Gastroesophageal sphincter (tissue), 4 donors: Measurements from ENCODE around the gene NCK2. TPM values are rescaled to one million over a fixed set of nuclear protein-coding genes. Genes with fewer than 3 reads are reported as not detected.

ENCODE experiments used
- ATAC-seq: fragments of 150-250 bp; one replicate; pipeline ENCODE4 v1.9.1; 2016; ENCODE audit warnings: mild to moderate bottlenecking, moderate library complexity
- H3K27ac ChIP-seq, 4 donors: fragments of 200-600 bp; sonication (generic) in 3 of 4; 1 replicate in 3 of 4; 2 replicates in 1 of 4; pipeline ENCODE4 v1.5.1; 2016 to 2019
- H3K27me3 ChIP-seq: fragments of 200-600 bp; sonication (generic); one replicate; pipeline ENCODE4 v1.5.1; 2019
- H3K36me3 ChIP-seq, 2 donors: fragments of 200-600 bp; sonication (generic); one replicate each; pipeline ENCODE4 v1.5.1; 2019; ENCODE audit warnings: control low read depth in 1 of 2
- H3K4me1 ChIP-seq, 3 donors: fragments of 200-600 bp; sonication (generic); 1 replicate in 2 of 3; 2 replicates in 1 of 3; pipeline ENCODE4 v1.5.1; 2016 to 2019; ENCODE audit warnings: control low read depth in 2 of 3
- H3K4me3 ChIP-seq, 2 donors: fragments of 200-600 bp; sonication (generic); one replicate each; pipeline ENCODE4 v1.5.1; 2019; ENCODE audit warnings: mild to moderate bottlenecking in 1 of 2, moderate library complexity in 1 of 2
- H3K9me3 ChIP-seq, 3 donors: fragments of 200-600 bp; sonication (generic); one replicate each; pipeline ENCODE4 v1.5.1; 2017 to 2019; ENCODE audit warnings: control low read depth in 2 of 3
- EP300 ChIP-seq: sonication (generic); formaldehyde crosslinking; IDR thresholded peaks from one replicate; pipeline ENCODE4 v1.6.1; 2017; ENCODE audit warnings: antibody characterized with exemption, mild to moderate bottlenecking
- POLR2A ChIP-seq, 2 donors: fragments of 450-650 bp; IDR thresholded peaks; one replicate each; pipeline ENCODE4 v1.6.1; 2017; ENCODE audit warnings: antibody characterized with exemption in 2 of 2, mild to moderate bottlenecking in 2 of 2, moderate library complexity in 1 of 2
- POLR2AphosphoS5 ChIP-seq: sonication (generic); formaldehyde crosslinking; IDR thresholded peaks from one replicate; pipeline ENCODE4 v1.6.1; 2017; ENCODE audit warnings: antibody characterized with exemption
- WGBS, 2 donors: methylation state at CpG; one replicate each; pipeline ENCODE4 v1.1.5; 2018; ENCODE audit warnings: low coverage in 1 of 2; 5-methylcytosine and 5-hydroxymethylcytosine counted together
- total RNA-seq, 4 donors: library from RNA; depleted of rRNA; stranded (reverse); fragments of >200 nt; gene quantifications; one replicate each; pipeline ENCODE4 v1.1.0, GENCODE V29; 2016
- TF ChIP-seq, protein P1 (sequence below), 4 experiments: fragments of 200-600 bp in 2 of 4; fragments of 450-650 bp in 2 of 4; sonication (generic) in 1 of 4; IDR thresholded peaks; one replicate each; pipeline ENCODE4 v1.5.1; 2017 to 2019; ENCODE audit warnings: antibody characterized with exemption in 4 of 4, mild to moderate bottlenecking in 2 of 4, moderate library complexity in 2 of 4

The NCK2 gene
- total RNA-seq, 4 donors from 2014 or later, result 63.0 to 131 (median 89.5) TPM

DNA sequence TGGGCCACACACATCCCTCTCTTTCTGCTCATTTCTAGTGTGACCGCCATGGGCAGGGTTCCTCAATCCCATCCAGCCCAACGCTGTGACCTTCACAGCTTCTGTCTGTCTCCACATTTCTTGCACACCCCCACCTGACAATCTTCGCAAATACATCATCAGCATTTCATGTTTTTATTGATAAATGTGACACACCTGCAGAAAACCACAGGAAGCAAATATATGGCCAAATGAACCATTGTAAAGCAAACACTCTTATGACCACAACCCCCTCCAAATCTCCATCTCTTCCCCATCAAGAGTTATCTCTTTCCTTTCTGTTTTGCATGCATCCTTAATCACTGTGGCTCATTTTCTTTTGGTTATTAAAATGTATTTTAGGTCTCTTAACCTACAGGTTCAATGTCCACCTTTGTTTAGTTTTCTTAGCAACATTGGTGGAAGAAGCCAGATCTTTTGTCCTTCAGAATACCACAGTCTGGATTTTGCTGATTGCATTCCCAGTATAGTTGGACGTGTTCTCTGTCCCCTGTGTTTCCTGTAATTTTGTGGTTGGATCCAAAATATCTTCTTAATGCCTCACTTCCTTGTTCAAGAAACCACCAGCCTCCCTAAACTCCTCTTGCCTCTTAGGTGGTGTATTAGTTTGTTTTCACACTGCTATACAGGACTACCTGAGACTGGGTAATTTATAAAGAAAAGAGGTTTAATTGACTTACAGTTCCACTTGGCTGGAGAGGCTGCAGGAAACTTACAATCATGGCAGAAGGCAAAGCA lies 9.8 kb upstream of the NCK2 start:
- no peaks in the 10 kb centered on the region for H3K4me1 ChIP-seq
- H3K4me3 ChIP-seq, result no peak overlapping the region
- peaks cover 0 to 3% (median 0%) of the 10 kb centered on the region in 3 donors for H3K9me3 ChIP-seq
- TF ChIP-seq POLR2A (IDR thresholded peaks at IDR 0.05) (no peak), POLR2AphosphoS5 (no peak), EP300 (no peak)
- TF ChIP-seq, protein P1, sequence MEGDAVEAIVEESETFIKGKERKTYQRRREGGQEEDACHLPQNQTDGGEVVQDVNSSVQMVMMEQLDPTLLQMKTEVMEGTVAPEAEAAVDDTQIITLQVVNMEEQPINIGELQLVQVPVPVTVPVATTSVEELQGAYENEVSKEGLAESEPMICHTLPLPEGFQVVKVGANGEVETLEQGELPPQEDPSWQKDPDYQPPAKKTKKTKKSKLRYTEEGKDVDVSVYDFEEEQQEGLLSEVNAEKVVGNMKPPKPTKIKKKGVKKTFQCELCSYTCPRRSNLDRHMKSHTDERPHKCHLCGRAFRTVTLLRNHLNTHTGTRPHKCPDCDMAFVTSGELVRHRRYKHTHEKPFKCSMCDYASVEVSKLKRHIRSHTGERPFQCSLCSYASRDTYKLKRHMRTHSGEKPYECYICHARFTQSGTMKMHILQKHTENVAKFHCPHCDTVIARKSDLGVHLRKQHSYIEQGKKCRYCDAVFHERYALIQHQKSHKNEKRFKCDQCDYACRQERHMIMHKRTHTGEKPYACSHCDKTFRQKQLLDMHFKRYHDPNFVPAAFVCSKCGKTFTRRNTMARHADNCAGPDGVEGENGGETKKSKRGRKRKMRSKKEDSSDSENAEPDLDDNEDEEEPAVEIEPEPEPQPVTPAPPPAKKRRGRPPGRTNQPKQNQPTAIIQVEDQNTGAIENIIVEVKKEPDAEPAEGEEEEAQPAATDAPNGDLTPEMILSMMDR (IDR thresholded peaks at IDR 0.05), result no peak
- no peak overlapping the region for H3K27ac ChIP-seq
- no peak for ATAC-seq
- no peaks in the 10 kb centered on the region for H3K36me3 ChIP-seq
- H3K27me3 ChIP-seq, result no peaks in the 10 kb centered on the region
- 79 to 95% methylated on average over 4 of the region's 4 CpGs for WGBS, 2 donors

DNA sequence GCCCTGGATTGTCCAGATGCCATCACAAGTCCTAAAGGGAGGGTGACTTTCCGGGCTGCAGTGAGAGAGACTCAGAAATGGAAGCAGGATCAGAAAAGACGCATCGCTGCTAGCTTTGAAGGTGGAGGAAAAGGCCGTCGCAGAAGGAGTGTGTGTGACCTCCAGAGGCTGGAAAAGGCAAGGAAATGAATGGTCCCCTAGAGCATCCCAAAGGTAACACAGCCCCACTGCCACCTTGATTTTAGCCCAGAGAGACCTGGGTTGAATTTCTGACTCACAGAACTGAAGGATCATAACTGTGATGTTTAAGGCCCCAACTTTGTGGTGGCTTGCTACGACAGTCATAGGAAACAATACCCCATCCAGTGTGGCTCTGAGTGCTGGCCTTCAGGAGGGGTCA lies 8.6 kb upstream of the NCK2 start:
- no peak for TF ChIP-seq POLR2AphosphoS5
- 87 to 96% methylated on average over 4 to 5 of the region's 6 CpGs for WGBS, 2 donors

DNA sequence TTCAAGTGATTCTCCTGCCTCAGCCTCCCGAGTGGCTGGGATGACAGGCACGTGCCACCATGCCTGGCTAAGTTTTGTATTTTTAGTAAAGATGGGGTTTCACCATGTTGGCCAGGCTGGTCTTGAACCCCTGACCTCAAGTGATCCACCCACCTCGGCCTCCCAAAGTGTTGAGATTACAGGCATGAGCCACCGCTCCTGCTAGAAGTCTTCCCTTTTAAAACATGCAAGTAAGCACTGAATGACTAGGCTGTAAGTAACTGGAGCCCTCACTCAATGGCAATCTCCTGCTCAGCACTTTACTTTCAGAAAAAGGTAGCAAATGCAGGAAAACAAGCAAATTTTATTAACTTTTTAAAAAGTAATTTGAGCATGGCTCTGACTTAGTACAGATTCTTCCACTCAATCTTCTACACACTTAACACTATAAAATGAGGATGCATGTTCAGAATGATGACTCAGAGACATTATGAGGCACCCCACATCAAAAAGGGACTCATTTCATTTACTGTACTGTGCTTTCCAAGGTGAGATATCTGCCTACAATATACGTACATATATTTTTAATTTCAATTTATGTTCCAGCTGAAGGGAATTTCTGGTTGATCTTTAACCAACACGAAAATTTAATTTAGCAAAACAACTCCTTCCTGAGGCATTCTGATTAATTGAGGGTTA lies 6.6 kb upstream of the NCK2 start:
- H3K36me3 ChIP-seq, result no peaks in the 10 kb centered on the region
- H3K4me1 ChIP-seq, result no peaks in the 10 kb centered on the region
- TF ChIP-seq POLR2A (IDR thresholded peaks at IDR 0.05), result no peak
- TF ChIP-seq, protein P1 (IDR thresholded peaks at IDR 0.05), result no peak
- no peak for TF ChIP-seq POLR2AphosphoS5
- TF ChIP-seq EP300, result no peak
- no peaks in the 10 kb centered on the region for H3K27me3 ChIP-seq
- 74 to 81% methylated on average over 4 to 5 of the region's 6 CpGs for WGBS, 2 donors
- no peak overlapping the region for H3K4me3 ChIP-seq
- no peak overlapping the region for H3K27ac ChIP-seq
- H3K9me3 ChIP-seq, result no peaks in the 10 kb centered on the region
- ATAC-seq, result no peak

More for the DNA sequence above, 8.6 kb upstream of the NCK2 start:
- Histone ChIP-seq H3K9me3 (no peaks in the 10 kb centered on the region), H3K4me3 (no peak overlapping the region), H3K36me3 (no peaks in the 10 kb centered on the region), H3K27ac (no peak overlapping the region), H3K27me3 (no peaks in the 10 kb centered on the region), H3K4me1 (no peaks in the 10 kb centered on the region)
- no peak for ATAC-seq

DNA sequence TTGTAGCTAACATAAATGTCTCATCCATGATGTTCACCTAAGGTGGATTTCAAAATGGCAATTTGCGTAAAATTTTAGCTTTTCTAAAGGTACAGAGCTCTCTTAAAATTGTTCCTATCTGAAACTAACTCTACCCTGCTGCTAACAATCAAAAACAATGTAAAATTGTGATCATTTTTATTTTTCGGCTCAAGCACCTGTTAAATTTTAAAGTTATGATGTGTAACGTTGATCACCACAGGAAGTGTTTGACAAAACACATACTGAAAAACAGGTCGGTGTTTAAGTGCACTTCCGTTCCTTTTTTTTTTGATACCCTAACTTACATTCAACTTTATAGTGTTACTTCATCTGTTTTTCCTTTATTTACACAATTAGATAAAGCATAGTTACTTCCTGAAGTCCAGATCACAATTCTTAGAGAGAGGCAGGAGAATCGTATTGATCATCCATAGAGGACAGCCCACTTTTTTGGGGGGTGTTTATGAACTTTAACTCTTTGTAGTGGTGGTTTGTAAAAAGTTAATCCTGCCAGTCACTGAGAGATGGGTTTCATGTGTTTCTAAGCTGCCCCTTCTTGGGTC lies 6.0 kb upstream of the NCK2 start:
- Histone ChIP-seq H3K27me3 (no peaks in the 10 kb centered on the region), H3K4me3 (no peak overlapping the region), H3K9me3 (no peaks in the 10 kb centered on the region), H3K36me3 (no peaks in the 10 kb centered on the region), H3K27ac (no peak overlapping the region), H3K4me1 (peaks cover 0 to 4% (median 1%) of the 10 kb centered on the region in 3 donors)
- TF ChIP-seq, protein P1 (IDR thresholded peaks at IDR 0.05), result no peak
- TF ChIP-seq POLR2AphosphoS5 (no peak), POLR2A (IDR thresholded peaks at IDR 0.05) (no peak), EP300 (no peak)
- ATAC-seq, result no peak
- WGBS, 2 donors, result 77 to 79% methylated on average over 6 of the region's 6 CpGs

DNA sequence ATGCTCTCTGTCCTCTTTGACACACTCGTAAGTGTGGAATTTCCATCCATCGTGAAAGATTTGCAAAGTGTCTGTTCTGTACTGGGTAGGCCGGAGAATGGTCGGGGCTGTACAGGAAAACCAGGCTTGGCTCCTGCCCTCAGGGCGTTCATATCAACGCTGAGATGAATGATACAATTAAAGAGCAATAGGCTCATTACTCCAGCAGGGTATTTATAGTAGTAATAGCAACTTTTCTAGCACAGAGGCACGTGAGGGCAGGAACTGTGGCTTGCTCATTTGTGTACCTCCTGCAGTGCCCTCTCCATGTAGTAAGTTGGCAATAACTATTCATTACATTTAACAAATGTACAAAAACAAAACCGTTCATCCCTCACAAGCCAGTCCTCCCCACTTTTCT lies 5.3 kb upstream of the NCK2 start:
- H3K4me1 ChIP-seq, result peaks cover 0 to 10% (median 5%) of the 10 kb centered on the region in 3 donors
- H3K27ac ChIP-seq, result no peak overlapping the region
- TF ChIP-seq POLR2A (IDR thresholded peaks at IDR 0.05), result no peak
- H3K27me3 ChIP-seq, result no peaks in the 10 kb centered on the region
- no peak for ATAC-seq
- WGBS, 2 donors, result 78 to 83% methylated on average over 4 to 8 of the region's 8 CpGs
- no peaks in the 10 kb centered on the region for H3K9me3 ChIP-seq
- no peak overlapping the region for H3K4me3 ChIP-seq
- H3K36me3 ChIP-seq, result no peaks in the 10 kb centered on the region
